K562 (cell line): ENCODE results near the gene PDZRN4. TPM values are rescaled to one million over a fixed set of nuclear protein-coding genes. Genes with fewer than 3 reads are reported as not detected.

Experiments
- ATAC-seq: fragments of 200-7000 bp; cut with Tn5 transposase; 3 replicates; pipeline ENCODE4 v1.9.1; 2020; ENCODE audit warnings: moderate library complexity
- BruUV-seq: library from RNA; stranded (reverse); fragments of 400-500 nt; replicated peaks from 2 replicates; lab custom pipeline; 2021; lab: Mats Ljungman, UMichigan
- CTCF ChIA-PET: fragments of 300-600 bp; formaldehyde crosslinking; extraction: SDS; loops from one replicate; lab custom pipeline; 2021; ENCODE audit warnings: low intra/inter-chr PET ratio; lab: Yijun Ruan, JAX
- POLR2A ChIA-PET: fragments of 300-600, 350-650 bp; sonication (Branson Sonifier 250); formaldehyde crosslinking; extraction: SDS; loops from one replicate; lab custom pipeline; 2021; ENCODE audit warnings: antibody characterized with exemption, inconsistent platforms; lab: Yijun Ruan, JAX
- DNase-seq, 4 experiments: peaks; one replicate each; pipeline versions ENCODE4 v3.0.0 to v3.0.0-alpha.2; 2011 to 2018; ENCODE audit warnings: low spot score in 3 of 4, mixed read lengths in 3 of 4; ENCODE audit errors: extremely low read depth in 1 of 4
- FAIRE-seq: peaks from 2 replicates; lab custom pipeline; 2011; peaks lifted over from hg19 to GRCh38; lab: Jason Lieb, UNC
- H2AFZ ChIP-seq: 2 replicates; pipeline ENCODE4 v1.6.0; 2011; ENCODE audit warnings: low read depth, low read length, control low read depth, inconsistent platforms
- H3K27ac ChIP-seq: fragments of 200-600 bp; 3 replicates; pipeline ENCODE4 v1.8.0; 2011; ENCODE audit warnings: low read depth, mild to moderate bottlenecking, control low read depth, inconsistent platforms, low read length, moderate library complexity, mixed read lengths; ENCODE audit errors: extremely low read depth
- H3K27me3 ChIP-seq, 2 experiments: fragments of 300-600 bp in 1 of 2; 2 replicates in 1 of 2; 3 replicates in 1 of 2; pipeline versions ENCODE4 v1.6.0 to v1.8.0; 2011; ENCODE audit warnings: inconsistent platforms in 2 of 2, low read length in 2 of 2, mild to moderate bottlenecking in 1 of 2, mixed read lengths in 1 of 2, moderate library complexity in 1 of 2; ENCODE audit not compliant: control insufficient read depth in 2 of 2, insufficient read depth in 2 of 2
- H3K36me3 ChIP-seq: fragments of 300-600 bp; 3 replicates; pipeline ENCODE4 v1.8.0; 2011; ENCODE audit warnings: mild to moderate bottlenecking, low read length, inconsistent platforms; ENCODE audit not compliant: control insufficient read depth, insufficient read depth
- H3K4me1 ChIP-seq, 2 experiments: fragments of 200-600 bp in 1 of 2; replicated peaks in 1 of 2; 2 replicates in 1 of 2; 3 replicates in 1 of 2; pipeline versions ENCODE4 v1.5.1 to v1.8.0; 2011; ENCODE audit warnings: inconsistent platforms in 2 of 2, low read length in 2 of 2, mild to moderate bottlenecking in 1 of 2, mixed read lengths in 1 of 2, moderate library complexity in 1 of 2; ENCODE audit not compliant: control insufficient read depth in 2 of 2, insufficient read depth in 2 of 2
- H3K4me2 ChIP-seq: 2 replicates; pipeline ENCODE4 v1.6.1; 2011; ENCODE audit warnings: low read length, control low read depth, inconsistent platforms, mixed read lengths; ENCODE audit not compliant: insufficient read depth
- H3K4me3 ChIP-seq: fragments of 200-600 bp; sonication (generic), shearing (Covaris generic); 2 replicates; pipeline ENCODE4 v1.5.1; 2016; ENCODE audit warnings: control low read depth, inconsistent platforms
- H3K79me2 ChIP-seq: fragments of 200-600 bp; 3 replicates; pipeline ENCODE4 v1.8.0; 2011; ENCODE audit warnings: low read length, inconsistent platforms; ENCODE audit not compliant: control insufficient read depth, insufficient read depth
- H3K9ac ChIP-seq, 2 experiments: 2 replicates each; pipeline versions ENCODE4 v1.6.0 to v1.6.1; 2011; ENCODE audit warnings: low read depth in 2 of 2, low read length in 2 of 2, control low read depth in 1 of 2, inconsistent platforms in 1 of 2, mild to moderate bottlenecking in 1 of 2, mixed read lengths in 1 of 2; ENCODE audit not compliant: insufficient read depth in 1 of 2
- H3K9me1 ChIP-seq: one replicate; pipeline ENCODE4 v1.6.0; 2011; ENCODE audit warnings: inconsistent platforms, mild to moderate bottlenecking, low read length, moderate library complexity; ENCODE audit not compliant: control insufficient read depth, insufficient read depth
- H3K9me3 ChIP-seq: replicated peaks from 2 replicates; pipeline ENCODE4 v1.5.1; 2011; ENCODE audit warnings: low read depth, low read length, inconsistent platforms; ENCODE audit not compliant: control insufficient read depth, insufficient read depth
- H4K20me1 ChIP-seq: replicated peaks from 2 replicates; pipeline ENCODE4 v1.6.1; 2011; ENCODE audit warnings: low read length, inconsistent platforms, mixed read lengths; ENCODE audit not compliant: control insufficient read depth, insufficient read depth
- CBFA2T3 ChIP-seq: fragments of 450-650 bp; IDR thresholded peaks from 2 replicates; pipeline ENCODE4 v1.6.1; 2017
- FOSL1 ChIP-seq: fragments of 200-800 bp; sonication (Bioruptor generic); conservative IDR thresholded peaks from 2 replicates; pipeline ENCODE4 v1.6.1; 2016; ENCODE audit warnings: missing genetic modification characterization, missing compliant biosample characterization
- FOXJ3 ChIP-seq: sonication (generic); formaldehyde crosslinking; IDR thresholded peaks from 2 replicates; pipeline ENCODE4 v1.4.0; 2020; ENCODE audit warnings: mild to moderate bottlenecking, missing genetic modification reagents
- HCFC1 ChIP-seq: IDR thresholded peaks from 2 replicates; pipeline ENCODE4 v1.6.1; 2012; ENCODE audit warnings: low read depth, low read length, improper control_type of control experiment
- IRF2 ChIP-seq: sonication (generic); formaldehyde crosslinking; IDR thresholded peaks from 2 replicates; pipeline ENCODE4 v1.8.1; 2022; ENCODE audit warnings: mild to moderate bottlenecking, missing genetic modification reagents
- MED1 ChIP-seq: sonication (generic); formaldehyde crosslinking; IDR thresholded peaks from 2 replicates; pipeline ENCODE4 v1.8.1; 2023; ENCODE audit warnings: missing genetic modification reagents, borderline replicate concordance
- RBM17 ChIP-seq: fragments of 200-400 bp; formaldehyde crosslinking; IDR thresholded peaks from 2 replicates; pipeline ENCODE4 v1.6.1; 2017; ENCODE audit warnings: low read depth, mild to moderate bottlenecking, low read length, borderline replicate concordance
- SPI1 ChIP-seq: IDR thresholded peaks from 2 replicates; pipeline ENCODE4 v1.6.1; 2011; ENCODE audit warnings: low read depth, low read length, control low read depth, borderline replicate concordance
- ZBTB34 ChIP-seq: fragments of 250-450 bp; sonication (Bioruptor Pico); IDR thresholded peaks from 2 replicates; pipeline ENCODE4 v1.8.0; 2021; ENCODE audit warnings: mild to moderate bottlenecking, moderate library complexity
- ZZZ3 ChIP-seq: fragments of 450-650 bp; IDR thresholded peaks from 2 replicates; pipeline ENCODE4 v1.6.1; 2016; ENCODE audit warnings: antibody characterized with exemption, mild to moderate bottlenecking, moderate library complexity
- WGBS: fragments of 100-300 bp; shearing (Covaris generic); methylation state at CpG from one replicate; pipeline ENCODE4 v1.1.6; 2016; ENCODE audit warnings: low coverage, mixed read lengths; ENCODE audit not compliant: insufficient coverage; ENCODE audit errors: missing lambda C conversion rate; 5-methylcytosine and 5-hydroxymethylcytosine counted together
- in situ Hi-C: fragments of 300-500 bp; cut with MboI; formaldehyde crosslinking; loops from 4 replicates; pipeline ENCODE4 v1.15.0; 2018; ENCODE audit warnings: inconsistent platforms, mixed read lengths
- intact Hi-C: fragments of 100-400 bp; cut with micrococcal nuclease; formaldehyde crosslinking; loops from 2 replicates; pipeline ENCODE4 v1.14.2; 2022
- polyA plus RNA-seq, 8 experiments: library from polyadenylated mRNA; depleted of rRNA in 4 of 8; stranded (reverse) in 5 of 8; unstranded in 3 of 8; fragments of >200 nt; fragmentation: Nextera tagmentation in 2 of 8; fragmentation: Illumina TruSeq in 1 of 8; extraction: Ambion mirVana in 2 of 8; extraction: Trizol in 1 of 8; gene quantifications; 2 replicates each; pipeline versions ENCODE4 v1.2.1 to v1.2.3, GENCODE V29; 2011 to 2014; ENCODE audit warnings: inconsistent platforms in 1 of 8, missing spikeins in 1 of 8
- total RNA-seq, 7 experiments: library from RNA; depleted of rRNA in 6 of 7; stranded (reverse); fragments of >200 nt in 6 of 7; fragmentation: Illumina TruSeq in 2 of 7; extraction: Trizol in 2 of 7; gene quantifications; 2 replicates each; pipeline versions ENCODE4 v1.2.1 to v1.2.3, GENCODE V29; 2011 to 2021; ENCODE audit warnings: low replicate concordance in 1 of 7

PDZRN4 gene
- total and polyA plus RNA-seq, 9 of the 15 experiments (the other 6 are each of a cell fraction or from before 2014, with no cell fraction given): not detected

- no peak for TF ChIP-seq IRF2 (CRISPR knock-in tag)
- no peak for TF ChIP-seq ZBTB34 (CRISPR knock-in tag)
- TF ChIP-seq HCFC1: no peak
- TF ChIP-seq MED1 (CRISPR knock-in tag): no peak
- no peak for TF ChIP-seq SPI1
- TF ChIP-seq CBFA2T3: no peak
- no peak for TF ChIP-seq RBM17
- no peak for TF ChIP-seq ZZZ3
- TF ChIP-seq FOSL1: no peak
- TF ChIP-seq FOXJ3 (CRISPR knock-in tag): no peak
- H3K27me3 ChIP-seq: no peaks in the 10 kb centered on the region
- no TSS peak for BruUV-seq
- H4K20me1 ChIP-seq: no peaks in the 10 kb centered on the region
- no peak overlapping the region for H2AFZ ChIP-seq
- no peaks in the 10 kb centered on the region for H3K9me3 ChIP-seq
- ChIA-PET CTCF (no interaction called here), POLR2A (no interaction called here)
- ATAC-seq: no peak
- in situ Hi-C loops (no loop called here), intact Hi-C loops (no loop called here)
- H3K9ac ChIP-seq: no peak overlapping the region
- no peak for DNase-seq
- H3K9me1 ChIP-seq: no peaks in the 10 kb centered on the region
- H3K36me3 ChIP-seq: no peaks in the 10 kb centered on the region
- no peak overlapping the region for H3K4me2 ChIP-seq
- no peak for FAIRE-seq
- H3K27ac ChIP-seq: no peak overlapping the region
- H3K79me2 ChIP-seq: no peaks in the 10 kb centered on the region
- H3K4me3 ChIP-seq: no peak overlapping the region
- WGBS: 0% methylated on average over 5 of the region's 5 CpGs
- H3K4me1 ChIP-seq: no peaks in the 10 kb centered on the region
Observed at GRCh38 chr12:41162461-41162860, 25.7 kb upstream of the PDZRN4 start.
